ENCODE results near the gene LRMDA.

GRCh38 chr10:75658496-75658895 lies 227.1 kb downstream of the LRMDA start:
- TF ChIP-seq CTCF (IDR thresholded peaks at IDR 0.05) (no peak), POLR2A (IDR thresholded peaks at IDR 0.05) (no peak)
